Measurements from ENCODE around the gene MACC1.
"Not testable (repeated sequence)": the region's sequence is repeated elsewhere in the genome, so short reads cannot be mapped to it uniquely, and the experiment has no call there.

MACC1 gene

GRCh38 chr7:20136647-20137046 is 80.5 kb downstream of the MACC1 start:
- H3K4me3 ChIP-seq (ENCODE audit: low read length), result no peak overlapping the region
- no peak for TF ChIP-seq CTCF (conservative IDR thresholded peaks at IDR 0.05; ENCODE audit: low read length)
- DNase-seq (ENCODE audit: low read depth), result no peak

GRCh38 chr7:20133803-20134202 is 83.4 kb downstream of the MACC1 start:
- no peak overlapping the region for H3K4me3 ChIP-seq (ENCODE audit: low read length)
- no peak for TF ChIP-seq CTCF (conservative IDR thresholded peaks at IDR 0.05; ENCODE audit: low read length)
- no peak for DNase-seq (ENCODE audit: low read depth)

- no peak for TF ChIP-seq CTCF (conservative IDR thresholded peaks at IDR 0.05; ENCODE audit: low read length)
- no peak for DNase-seq (ENCODE audit: low read depth)
Observed at GRCh38 chr7:20132585-20132984, 84.6 kb downstream of the MACC1 start.

DNA sequence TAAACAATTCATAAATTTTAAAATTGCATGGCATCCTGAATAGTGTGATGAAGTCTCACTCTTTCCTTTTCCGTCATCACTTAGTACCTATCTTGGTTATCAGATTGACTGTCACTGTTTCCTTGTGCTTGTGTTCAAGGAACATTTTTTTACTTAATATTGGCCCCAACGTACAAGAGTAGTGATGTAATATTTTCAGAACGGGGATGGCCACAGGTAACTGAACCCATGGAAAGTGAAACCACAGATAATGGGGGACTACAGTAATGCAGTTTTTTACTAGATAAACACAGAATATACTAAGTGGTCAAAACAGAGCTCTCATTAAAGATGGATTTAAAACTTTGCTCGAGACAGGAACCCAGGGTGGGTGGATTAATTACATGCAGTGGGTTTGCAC is 85.4 kb downstream of the MACC1 start:
- DNase-seq (ENCODE audit: low read depth), result no peak
- no peak overlapping the region for H3K4me3 ChIP-seq (ENCODE audit: low read length)
- TF ChIP-seq CTCF (conservative IDR thresholded peaks at IDR 0.05; ENCODE audit: low read length), result no peak

More at GRCh38 chr7:20132585-20132984, 84.6 kb downstream of the MACC1 start:
- no peak overlapping the region for H3K4me3 ChIP-seq (ENCODE audit: low read length)

- H3K4me3 ChIP-seq (ENCODE audit: low read length), result no peak overlapping the region
- DNase-seq (ENCODE audit: low read depth), result no peak
- TF ChIP-seq CTCF (conservative IDR thresholded peaks at IDR 0.05; ENCODE audit: low read length), result no peak
Observed at GRCh38 chr7:20129920-20130319, 87.3 kb downstream of the MACC1 start.

- TF ChIP-seq CTCF (conservative IDR thresholded peaks at IDR 0.05; ENCODE audit: low read length), result no peak
- no peak for DNase-seq (ENCODE audit: low read depth)
Observed at GRCh38 chr7:20128001-20128400, 89.2 kb downstream of the MACC1 start.

GRCh38 chr7:20126060-20126459 is 91.1 kb downstream of the MACC1 start:
- not testable (repeated sequence) for DNase-seq (ENCODE audit: low read depth); H3K4me3 ChIP-seq (ENCODE audit: low read length)

More at GRCh38 chr7:20128001-20128400, 89.2 kb downstream of the MACC1 start:
- no peak overlapping the region for H3K4me3 ChIP-seq (ENCODE audit: low read length)

- DNase-seq (ENCODE audit: low read depth); H3K4me3 ChIP-seq (ENCODE audit: low read length): not testable (repeated sequence)
Observed at GRCh38 chr7:20124087-20124486, 93.1 kb downstream of the MACC1 start.

- not testable (repeated sequence) for DNase-seq (ENCODE audit: low read depth); H3K4me3 ChIP-seq (ENCODE audit: low read length)
Observed at GRCh38 chr7:20122653-20123316, 94.4 kb downstream of the MACC1 start.
